ENCODE measurements around the gene TIGD6. TPM values are rescaled to one million over a fixed set of nuclear protein-coding genes. Genes with fewer than 3 reads are reported as not detected.

Gene TIGD6
- total and polyA plus RNA-seq, 9 of the 15 experiments (the other 6 are each of a cell fraction or from before 2014, with no cell fraction given), result 1.8 to 6.3 (median 3.9) TPM

DNA sequence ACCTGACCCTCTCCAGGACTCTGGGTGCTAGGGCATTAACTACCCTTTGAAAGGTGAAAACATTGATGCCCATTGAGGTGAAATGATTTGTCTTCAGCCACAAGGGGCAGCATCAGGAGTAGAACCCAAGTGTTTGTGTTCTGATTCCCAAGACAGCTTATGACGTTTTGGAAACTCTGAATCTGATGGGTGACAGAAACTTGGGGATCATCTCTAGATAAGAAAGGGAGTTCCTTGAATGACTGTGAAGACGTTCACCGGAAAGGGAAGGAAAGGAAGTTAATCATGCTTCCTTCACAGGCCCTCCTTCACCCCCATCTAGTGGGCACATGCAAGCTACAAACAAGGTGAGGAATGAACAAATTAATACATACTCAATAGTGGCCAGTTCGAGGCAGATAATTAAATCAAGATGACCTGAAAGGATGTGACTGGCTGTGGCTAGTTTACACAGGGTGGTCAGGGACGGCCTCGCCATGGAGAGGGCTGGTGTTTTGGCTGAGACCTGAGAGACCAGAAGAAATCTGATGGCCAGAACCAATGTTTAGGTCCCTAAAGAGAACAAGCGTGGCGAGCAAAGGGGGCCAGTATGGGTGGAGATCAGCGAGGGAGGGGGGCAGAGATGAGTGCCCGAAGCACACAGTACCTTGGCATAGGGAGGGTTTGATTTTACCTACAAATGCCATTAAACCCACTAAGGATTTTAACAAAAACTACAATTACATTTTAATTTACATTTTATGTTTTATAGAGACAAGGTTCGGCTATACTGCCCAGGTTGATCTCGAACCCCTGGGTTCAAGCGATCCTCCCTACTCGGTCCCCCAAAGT lies 40.8 kb downstream of the TIGD6 start (continued):
- TF ChIP-seq NR4A1 (CRISPR knock-in tag; IDR thresholded peaks at IDR 0.05) (no peak), NR4A1 (tag; IDR thresholded peaks at IDR 0.05) (peak; percentile 24; the same call in 1 of the 2 replicates), RHOXF2B (CRISPR knock-in tag; conservative IDR thresholded peaks at IDR 0.05) (no peak), RB1 (IDR thresholded peaks at IDR 0.05; ENCODE audit: low read depth) (no peak), FOXJ2 (tag; IDR thresholded peaks at IDR 0.05) (peak; percentile 94)
- TF ChIP-seq, protein P1, sequence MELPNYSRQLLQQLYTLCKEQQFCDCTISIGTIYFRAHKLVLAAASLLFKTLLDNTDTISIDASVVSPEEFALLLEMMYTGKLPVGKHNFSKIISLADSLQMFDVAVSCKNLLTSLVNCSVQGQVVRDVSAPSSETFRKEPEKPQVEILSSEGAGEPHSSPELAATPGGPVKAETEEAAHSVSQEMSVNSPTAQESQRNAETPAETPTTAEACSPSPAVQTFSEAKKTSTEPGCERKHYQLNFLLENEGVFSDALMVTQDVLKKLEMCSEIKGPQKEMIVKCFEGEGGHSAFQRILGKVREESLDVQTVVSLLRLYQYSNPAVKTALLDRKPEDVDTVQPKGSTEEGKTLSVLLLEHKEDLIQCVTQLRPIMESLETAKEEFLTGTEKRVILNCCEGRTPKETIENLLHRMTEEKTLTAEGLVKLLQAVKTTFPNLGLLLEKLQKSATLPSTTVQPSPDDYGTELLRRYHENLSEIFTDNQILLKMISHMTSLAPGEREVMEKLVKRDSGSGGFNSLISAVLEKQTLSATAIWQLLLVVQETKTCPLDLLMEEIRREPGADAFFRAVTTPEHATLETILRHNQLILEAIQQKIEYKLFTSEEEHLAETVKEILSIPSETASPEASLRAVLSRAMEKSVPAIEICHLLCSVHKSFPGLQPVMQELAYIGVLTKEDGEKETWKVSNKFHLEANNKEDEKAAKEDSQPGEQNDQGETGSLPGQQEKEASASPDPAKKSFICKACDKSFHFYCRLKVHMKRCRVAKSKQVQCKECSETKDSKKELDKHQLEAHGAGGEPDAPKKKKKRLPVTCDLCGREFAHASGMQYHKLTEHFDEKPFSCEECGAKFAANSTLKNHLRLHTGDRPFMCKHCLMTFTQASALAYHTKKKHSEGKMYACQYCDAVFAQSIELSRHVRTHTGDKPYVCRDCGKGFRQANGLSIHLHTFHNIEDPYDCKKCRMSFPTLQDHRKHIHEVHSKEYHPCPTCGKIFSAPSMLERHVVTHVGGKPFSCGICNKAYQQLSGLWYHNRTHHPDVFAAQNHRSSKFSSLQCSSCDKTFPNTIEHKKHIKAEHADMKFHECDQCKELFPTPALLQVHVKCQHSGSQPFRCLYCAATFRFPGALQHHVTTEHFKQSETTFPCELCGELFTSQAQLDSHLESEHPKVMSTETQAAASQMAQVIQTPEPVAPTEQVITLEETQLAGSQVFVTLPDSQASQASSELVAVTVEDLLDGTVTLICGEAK (IDR thresholded peaks at IDR 0.05), result peak; percentile 36
- TF ChIP-seq, protein P1 (CRISPR knock-in tag; IDR thresholded peaks at IDR 0.05), result no peak
